CD14-positive monocyte (primary cell): ENCODE measurements around the gene UBE2L3. TPM values are rescaled to one million over a fixed set of nuclear protein-coding genes. Genes with fewer than 3 reads are reported as not detected.
"Not testable (repeated sequence)": the region's sequence is repeated elsewhere in the genome, so short reads cannot be mapped to it uniquely, and the experiment has no call there.

ENCODE experiments used
- DNase-seq, 3 donors: peaks; one replicate each; pipeline ENCODE4 v3.0.0-alpha.2; 2011 to 2022
- H2AFZ ChIP-seq: 2 replicates; pipeline ENCODE4 v1.6.0; 2012; ENCODE audit warnings: mild to moderate bottlenecking, low read depth, low read length, inconsistent platforms; ENCODE audit not compliant: insufficient read depth, poor library complexity, severe bottlenecking
- H3K27ac ChIP-seq, 2 donors: 1 replicate in 1 of 2; 2 replicates in 1 of 2; pipeline ENCODE4 v1.5.1; 2012 to 2013; ENCODE audit warnings: low read length in 2 of 2, control low read depth in 1 of 2, inconsistent platforms in 1 of 2, low read depth in 1 of 2, mild to moderate bottlenecking in 1 of 2
- H3K27me3 ChIP-seq, 2 donors: one replicate each; pipeline versions ENCODE4 v1.6.0 to v1.6.1; 2011 to 2013; ENCODE audit warnings: low read length in 2 of 2; ENCODE audit not compliant: control insufficient read depth in 2 of 2, insufficient read depth in 2 of 2
- H3K36me3 ChIP-seq, 2 donors: replicated peaks in 1 of 2; 1 replicate in 1 of 2; 2 replicates in 1 of 2; pipeline versions ENCODE4 v1.5.1 to v1.6.1; 2012 to 2013; ENCODE audit warnings: low read length in 2 of 2, control low read depth in 1 of 2, inconsistent platforms in 1 of 2, mild to moderate bottlenecking in 1 of 2; ENCODE audit not compliant: insufficient read depth in 2 of 2, control insufficient read depth in 1 of 2
- H3K4me1 ChIP-seq, 2 donors: 1 replicate in 1 of 2; 2 replicates in 1 of 2; pipeline versions ENCODE4 v1.5.1 to v1.6.1; 2012 to 2013; ENCODE audit warnings: low read length in 2 of 2, control low read depth in 1 of 2, inconsistent platforms in 1 of 2, mild to moderate bottlenecking in 1 of 2, moderate library complexity in 1 of 2; ENCODE audit not compliant: insufficient read depth in 2 of 2, control insufficient read depth in 1 of 2
- H3K4me2 ChIP-seq: replicated peaks from 2 replicates; pipeline ENCODE3; 2012; ENCODE audit warnings: low read length, moderate library complexity, mild to moderate bottlenecking; ENCODE audit not compliant: poor library complexity, severe bottlenecking; ENCODE audit errors: extremely low read depth
- H3K4me3 ChIP-seq, 3 experiments: fragments of 200-600 bp in 1 of 3; sonication (generic) in 1 of 3; replicated peaks in 1 of 3; 1 replicate in 2 of 3; 2 replicates in 1 of 3; pipeline ENCODE4 v1.5.1; 2011 to 2013; ENCODE audit warnings: low read length in 3 of 3, mild to moderate bottlenecking in 3 of 3, control low read depth in 2 of 3, low read depth in 2 of 3, inconsistent platforms in 1 of 3, moderate library complexity in 1 of 3
- H3K79me2 ChIP-seq: 2 replicates; pipeline ENCODE4 v1.6.0; 2012; ENCODE audit warnings: mild to moderate bottlenecking, control low read depth, inconsistent platforms, low read length, moderate library complexity; ENCODE audit not compliant: insufficient read depth
- H3K9ac ChIP-seq: 2 replicates; pipeline ENCODE4 v1.6.0; 2017; ENCODE audit warnings: low read length, mild to moderate bottlenecking; ENCODE audit not compliant: insufficient read depth, poor library complexity, severe bottlenecking
- H3K9me3 ChIP-seq, 2 donors: replicated peaks in 1 of 2; 1 replicate in 1 of 2; 2 replicates in 1 of 2; pipeline versions ENCODE4 v1.5.1 to v1.6.1; 2012 to 2013; ENCODE audit warnings: low read length in 2 of 2, control low read depth in 1 of 2; ENCODE audit not compliant: control insufficient read depth in 1 of 2, insufficient read depth in 1 of 2
- H4K20me1 ChIP-seq: 2 replicates; pipeline ENCODE4 v1.6.0; 2012; ENCODE audit warnings: mild to moderate bottlenecking, low read length, control low read depth, moderate library complexity; ENCODE audit not compliant: insufficient read depth
- H3K27ac Mint-ChIP-seq, 7 donors: one replicate each; pipeline ENCODE4 v1.8.0; 2020; ENCODE audit warnings: mild to moderate bottlenecking in 7 of 7, mixed read lengths in 7 of 7, moderate library complexity in 6 of 7, inconsistent platforms in 2 of 7
- H3K27me3 Mint-ChIP-seq, 3 donors: one replicate each; pipeline ENCODE4 v1.8.0; 2021 to 2022; ENCODE audit warnings: low read depth in 3 of 3, mild to moderate bottlenecking in 3 of 3, mixed read lengths in 3 of 3, moderate library complexity in 3 of 3, inconsistent platforms in 1 of 3
- H3K36me3 Mint-ChIP-seq, 2 donors: one replicate each; pipeline ENCODE4 v1.8.0; 2020; ENCODE audit warnings: mixed read lengths in 2 of 2, inconsistent platforms in 1 of 2, mild to moderate bottlenecking in 1 of 2
- H3K4me1 Mint-ChIP-seq: one replicate; pipeline ENCODE4 v1.8.0; 2020; ENCODE audit warnings: mild to moderate bottlenecking, mixed read lengths
- H3K4me3 Mint-ChIP-seq, 2 donors: one replicate each; pipeline ENCODE4 v1.8.0; 2020; ENCODE audit warnings: mild to moderate bottlenecking in 2 of 2, mixed read lengths in 2 of 2, moderate library complexity in 1 of 2
- H3K9me3 Mint-ChIP-seq, 7 donors: one replicate each; pipeline ENCODE4 v1.8.0; 2020 to 2022; ENCODE audit warnings: mixed read lengths in 7 of 7, mild to moderate bottlenecking in 6 of 7, moderate library complexity in 6 of 7, inconsistent platforms in 2 of 7
- WGBS: methylation state at CpG from one replicate; pipeline ENCODE4 v1.1.5; 2013; ENCODE audit warnings: missing lambda C conversion rate; ENCODE audit not compliant: insufficient coverage; 5-methylcytosine and 5-hydroxymethylcytosine counted together
- intact Hi-C, 2 donors: fragments of 100-400 bp; cut with micrococcal nuclease; formaldehyde crosslinking; loops; one replicate each; pipeline versions ENCODE4 v1.15.0 to v1.15.1; 2023
- polyA plus RNA-seq, 3 donors: library from polyadenylated mRNA; depleted of rRNA in 1 of 3; unstranded in 2 of 3; stranded (reverse) in 1 of 3; fragments of 300-500 nt in 2 of 3; fragments of >200 nt in 1 of 3; fragmentation: Illumina TruSeq in 2 of 3; gene quantifications; 1 replicate in 2 of 3; 2 replicates in 1 of 3; pipeline ENCODE4 v1.2.3, GENCODE V29; 2012 to 2021
- TF ChIP-seq, protein P1 (sequence below): fragments of 200-600 bp; IDR thresholded peaks from one replicate; pipeline ENCODE4 v1.8.0; 2022; ENCODE audit warnings: antibody characterized with exemption, mild to moderate bottlenecking

The UBE2L3 gene
- polyA plus RNA-seq, 3 donors, result 19.6 to 88.9 (median 69.6) TPM

DNA sequence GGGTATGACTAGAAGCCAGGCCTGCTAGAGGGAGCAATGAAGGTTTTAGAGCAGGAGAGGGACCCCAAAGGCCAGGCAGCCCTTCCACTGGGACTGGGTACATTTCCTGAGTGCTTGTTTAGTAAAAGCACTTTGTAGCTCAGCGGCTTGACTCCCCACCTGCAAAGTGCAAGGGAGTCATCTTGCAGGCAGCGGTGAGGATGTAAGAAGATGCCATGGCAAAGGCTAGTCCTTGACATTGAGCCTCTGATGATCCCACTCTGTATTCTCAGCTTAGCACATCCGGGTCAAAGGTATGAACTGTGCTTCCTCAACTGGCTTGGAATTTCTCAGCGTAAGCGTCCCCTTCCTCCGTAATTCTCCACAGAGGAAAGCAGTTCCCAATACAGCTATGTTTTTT is 3.1 kb upstream of the UBE2L3 start:
- Mint-ChIP-seq H3K4me3 (no peak overlapping the region), H3K4me1 (peaks cover 17% of the 10 kb centered on the region), H3K27ac (peak overlapping the region in 1 of 7 donors; percentile 26), H3K36me3 (peaks cover 0 to 3% of the 10 kb centered on the region in 2 donors), H3K27me3 (peaks cover 3 to 6% (median 3%) of the 10 kb centered on the region in 3 donors), H3K9me3 (peaks cover 0 to 1% (median 0%) of the 10 kb centered on the region in 7 donors)
- Histone ChIP-seq H2AFZ (no peak overlapping the region), H3K9ac (no peak overlapping the region), H3K27me3 (no peaks in the 10 kb centered on the region), H3K27ac (no peak overlapping the region), H3K4me1 (peaks cover 15 to 18% of the 10 kb centered on the region in 2 donors), H4K20me1 (peaks cover 14% of the 10 kb centered on the region), H3K36me3 (no peaks in the 10 kb centered on the region), H3K4me3 (no peak overlapping the region), H3K9me3 (no peaks in the 10 kb centered on the region), H3K4me2 (no peak overlapping the region), H3K79me2 (peaks cover 22% of the 10 kb centered on the region)
- intact Hi-C loops, result no loop called here
- TF ChIP-seq, protein P1, sequence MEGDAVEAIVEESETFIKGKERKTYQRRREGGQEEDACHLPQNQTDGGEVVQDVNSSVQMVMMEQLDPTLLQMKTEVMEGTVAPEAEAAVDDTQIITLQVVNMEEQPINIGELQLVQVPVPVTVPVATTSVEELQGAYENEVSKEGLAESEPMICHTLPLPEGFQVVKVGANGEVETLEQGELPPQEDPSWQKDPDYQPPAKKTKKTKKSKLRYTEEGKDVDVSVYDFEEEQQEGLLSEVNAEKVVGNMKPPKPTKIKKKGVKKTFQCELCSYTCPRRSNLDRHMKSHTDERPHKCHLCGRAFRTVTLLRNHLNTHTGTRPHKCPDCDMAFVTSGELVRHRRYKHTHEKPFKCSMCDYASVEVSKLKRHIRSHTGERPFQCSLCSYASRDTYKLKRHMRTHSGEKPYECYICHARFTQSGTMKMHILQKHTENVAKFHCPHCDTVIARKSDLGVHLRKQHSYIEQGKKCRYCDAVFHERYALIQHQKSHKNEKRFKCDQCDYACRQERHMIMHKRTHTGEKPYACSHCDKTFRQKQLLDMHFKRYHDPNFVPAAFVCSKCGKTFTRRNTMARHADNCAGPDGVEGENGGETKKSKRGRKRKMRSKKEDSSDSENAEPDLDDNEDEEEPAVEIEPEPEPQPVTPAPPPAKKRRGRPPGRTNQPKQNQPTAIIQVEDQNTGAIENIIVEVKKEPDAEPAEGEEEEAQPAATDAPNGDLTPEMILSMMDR, result no peak
- DNase-seq, result no peak
- WGBS, result 98% methylated on average over 6 of the region's 6 CpGs

DNA sequence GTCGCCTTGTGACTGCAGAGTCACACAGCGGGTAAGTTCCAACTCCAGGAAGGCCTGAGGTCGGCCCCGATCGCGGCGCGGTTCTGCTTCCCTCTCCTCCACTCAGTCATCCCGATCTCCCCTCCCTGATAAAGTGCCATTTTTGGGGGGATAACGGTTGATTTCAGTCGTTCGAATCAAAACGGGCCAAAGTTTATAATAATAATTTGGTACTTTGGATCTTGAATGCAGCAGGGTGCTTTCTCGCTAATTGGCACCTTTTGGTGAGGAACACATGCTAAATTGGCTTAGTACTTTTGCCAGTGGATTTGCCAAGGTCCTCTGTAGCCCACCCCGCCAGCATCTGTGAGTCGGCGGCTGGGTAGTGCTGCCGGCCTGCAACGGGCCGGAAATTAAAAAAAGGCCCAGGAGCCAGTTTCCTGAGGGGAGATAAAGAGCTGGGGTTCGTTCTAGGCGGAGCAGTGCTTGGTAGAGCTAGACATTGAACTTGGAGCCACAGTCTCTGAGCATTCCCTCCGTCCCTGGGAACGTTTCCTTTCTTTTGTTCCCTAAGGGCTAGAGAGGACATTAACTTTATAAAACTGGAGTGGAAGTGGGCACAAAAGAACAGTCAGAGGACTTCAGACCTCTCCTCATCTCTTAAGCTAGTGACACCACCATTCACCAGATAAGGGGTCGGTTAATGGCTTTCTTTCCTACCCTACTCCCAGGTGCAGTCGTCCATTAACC is 997 bp downstream of the UBE2L3 start:
- Histone ChIP-seq H3K27me3 (no peaks in the 10 kb centered on the region), H3K27ac (peak overlapping the region; percentile 70 to 91), H3K4me3 (peak overlapping the region; percentile 54 to 79 (median 55)), H3K79me2 (peaks cover 63% of the 10 kb centered on the region), H3K36me3 (peaks cover 0 to 11% of the 10 kb centered on the region in 2 donors), H3K9ac (peak overlapping the region; percentile 99), H4K20me1 (peaks cover 55% of the 10 kb centered on the region), H3K9me3 (no peaks in the 10 kb centered on the region), H2AFZ (peak overlapping the region; percentile 75), H3K4me2 (peak overlapping the region; percentile 87), H3K4me1 (peaks cover 41% of the 10 kb centered on the region in 2 donors)
- Mint-ChIP-seq H3K36me3 (peaks cover 8 to 17% of the 10 kb centered on the region in 2 donors), H3K27ac (peak overlapping the region; percentile 82 to 95 (median 90)), H3K4me3 (peak overlapping the region; percentile 86 to 94), H3K27me3 (peaks cover 0 to 5% (median 2%) of the 10 kb centered on the region in 3 donors), H3K9me3 (no peaks in the 10 kb centered on the region), H3K4me1 (peaks cover 50% of the 10 kb centered on the region)
- TF ChIP-seq, protein P1, result no peak
- peak in 2 of 3 donors; percentile 25 to 27 for DNase-seq
- intact Hi-C loops, result no loop called here
- WGBS, result 2% methylated on average over 13 of the region's 26 CpGs

DNA sequence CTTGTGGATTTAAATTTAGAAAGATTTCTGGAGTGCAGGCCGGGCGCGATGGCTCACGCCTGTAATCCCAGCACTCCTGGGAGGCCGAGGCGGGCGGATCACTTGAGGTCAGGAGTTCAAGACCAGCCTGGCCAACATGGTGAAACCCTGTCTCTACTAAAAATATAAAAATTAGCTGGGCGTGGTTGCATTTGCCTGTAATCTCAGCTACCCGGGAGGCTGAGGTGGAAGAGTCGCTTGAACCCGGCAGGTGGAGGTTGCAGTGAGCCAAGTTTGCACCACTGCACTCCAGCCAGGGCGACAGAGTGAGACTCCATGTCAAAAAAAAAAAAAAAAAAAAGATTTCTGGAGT is 1.5 kb downstream of the UBE2L3 start:
- peaks cover 61% of the 10 kb centered on the region for H4K20me1 ChIP-seq
- intact Hi-C loops, H3K27me3 ChIP-seq, H3K9me3 ChIP-seq, H2AFZ ChIP-seq, H3K9me3 Mint-ChIP-seq, H3K27me3 Mint-ChIP-seq, DNase-seq: not testable (repeated sequence)
- peaks cover 41% of the 10 kb centered on the region in 2 donors for H3K4me1 ChIP-seq
- peaks cover 68% of the 10 kb centered on the region for H3K79me2 ChIP-seq
- Mint-ChIP-seq H3K27ac (peak overlapping the region in 6 of 7 donors; percentile 32 to 90 (median 76)), H3K4me1 (peaks cover 54% of the 10 kb centered on the region), H3K4me3 (peak overlapping the region; percentile 86 to 94), H3K36me3 (peaks cover 8 to 17% of the 10 kb centered on the region in 2 donors)
- H3K27ac ChIP-seq, result peak overlapping the region in 1 of 2 donors; percentile 91
- WGBS, result 100% methylated on average over 3 of the region's 12 CpGs
- peaks cover 0 to 13% of the 10 kb centered on the region in 2 donors for H3K36me3 ChIP-seq
- peak overlapping the region; percentile 99 for H3K9ac ChIP-seq
- H3K4me3 ChIP-seq, result peak overlapping the region in 1 of 3 experiments; percentile 79
- peak overlapping the region; percentile 87 for H3K4me2 ChIP-seq
